Upper lobe of left lung (tissue), 4 donors: Measurements from ENCODE around the gene POC5.

Experiments used
- CTCF ChIP-seq, 6 experiments: fragments of 450-650 bp in 4 of 6; fragments of 200-600 bp in 2 of 6; sonication (generic) in 2 of 6; IDR thresholded peaks; one replicate each; pipeline ENCODE4 v1.5.1; 2016 to 2019; ENCODE audit warnings: antibody characterized with exemption in 6 of 6
- EP300 ChIP-seq, 4 donors: sonication (generic); formaldehyde crosslinking; IDR thresholded peaks; one replicate each; pipeline ENCODE4 v1.5.1; 2017; ENCODE audit warnings: antibody characterized with exemption in 4 of 4, control low read depth in 2 of 4
- POLR2A ChIP-seq, 4 donors: fragments of 450-650 bp; IDR thresholded peaks; one replicate each; pipeline ENCODE4 v1.5.1; 2016 to 2017; ENCODE audit warnings: antibody characterized with exemption in 4 of 4, mild to moderate bottlenecking in 2 of 4

DNA sequence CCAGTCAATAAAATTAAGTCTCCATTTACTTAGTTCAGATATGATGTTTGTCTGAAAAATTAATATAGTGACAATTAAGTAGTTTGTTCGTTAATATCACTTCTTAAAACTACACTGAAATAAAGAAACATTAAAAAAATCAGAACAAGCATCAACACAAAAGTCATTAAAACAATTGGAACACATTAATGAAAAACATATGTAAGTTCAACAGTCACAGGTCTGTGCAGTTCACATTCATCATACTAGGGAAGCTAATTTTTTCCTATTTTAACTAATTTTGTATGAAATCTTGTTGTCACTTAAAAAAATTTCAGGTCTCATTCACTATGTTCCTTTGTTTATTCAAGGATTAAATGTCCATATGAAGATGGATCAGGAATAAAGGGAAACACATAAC lies 22.5 kb downstream of the POC5 start:
- TF ChIP-seq CTCF (IDR thresholded peaks at IDR 0.05) (no peak), POLR2A (IDR thresholded peaks at IDR 0.05) (no peak), EP300 (IDR thresholded peaks at IDR 0.05) (no peak)
